ENCODE measurements around the gene DGCR2.
"Not testable (repeated sequence)": the region's sequence is repeated elsewhere in the genome, so short reads cannot be mapped to it uniquely, and the experiment has no call there.

DNA sequence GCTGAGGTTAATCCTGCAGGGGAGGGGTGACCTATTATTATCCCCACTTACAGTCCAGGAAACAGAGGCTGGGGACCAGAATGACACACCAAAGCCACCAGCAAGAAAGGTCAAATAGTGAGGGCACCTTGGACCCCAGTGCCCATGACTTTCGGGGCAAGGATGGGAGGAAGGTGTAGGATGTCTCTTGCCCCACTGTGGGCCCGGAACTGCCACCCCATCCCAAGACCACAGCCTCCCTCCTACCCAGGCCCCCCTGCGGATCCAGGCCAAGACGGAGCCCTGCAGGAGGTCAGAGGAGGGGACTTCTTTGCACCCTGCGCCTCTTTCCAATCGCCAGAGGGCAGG is 87.1 kb downstream of the DGCR2 start:
- TF ChIP-seq, protein P1, sequence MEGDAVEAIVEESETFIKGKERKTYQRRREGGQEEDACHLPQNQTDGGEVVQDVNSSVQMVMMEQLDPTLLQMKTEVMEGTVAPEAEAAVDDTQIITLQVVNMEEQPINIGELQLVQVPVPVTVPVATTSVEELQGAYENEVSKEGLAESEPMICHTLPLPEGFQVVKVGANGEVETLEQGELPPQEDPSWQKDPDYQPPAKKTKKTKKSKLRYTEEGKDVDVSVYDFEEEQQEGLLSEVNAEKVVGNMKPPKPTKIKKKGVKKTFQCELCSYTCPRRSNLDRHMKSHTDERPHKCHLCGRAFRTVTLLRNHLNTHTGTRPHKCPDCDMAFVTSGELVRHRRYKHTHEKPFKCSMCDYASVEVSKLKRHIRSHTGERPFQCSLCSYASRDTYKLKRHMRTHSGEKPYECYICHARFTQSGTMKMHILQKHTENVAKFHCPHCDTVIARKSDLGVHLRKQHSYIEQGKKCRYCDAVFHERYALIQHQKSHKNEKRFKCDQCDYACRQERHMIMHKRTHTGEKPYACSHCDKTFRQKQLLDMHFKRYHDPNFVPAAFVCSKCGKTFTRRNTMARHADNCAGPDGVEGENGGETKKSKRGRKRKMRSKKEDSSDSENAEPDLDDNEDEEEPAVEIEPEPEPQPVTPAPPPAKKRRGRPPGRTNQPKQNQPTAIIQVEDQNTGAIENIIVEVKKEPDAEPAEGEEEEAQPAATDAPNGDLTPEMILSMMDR (IDR thresholded peaks at IDR 0.05; ENCODE audit: low read depth, low read length): not testable (repeated sequence)
- not testable (repeated sequence) for TF ChIP-seq EZH2phosphoT487 (IDR thresholded peaks at IDR 0.05; ENCODE audit: low read depth)

All from OCI-LY3 (cell line).